ENCODE results near the gene STAU1. TPM values are rescaled to one million over a fixed set of nuclear protein-coding genes. Genes with fewer than 3 reads are reported as not detected.

STAU1 gene
- total RNA-seq, 1 donor from 2014 or later = 47.4 TPM

Other genes starting within 250 kb of the STAU1 start
- gene CSE1L, start 142.0 kb downstream of the STAU1 start, total RNA-seq = 70.9 TPM
- gene DDX27, start 31.1 kb upstream of the STAU1 start, total RNA-seq = 28.7 TPM
- 19.3 TPM for gene ZNFX1, start 89.7 kb upstream of the STAU1 start, total RNA-seq

Measured in tongue (tissue), 1 donor.